GM18507 (cell line): Measurements from ENCODE around the gene TMEM171.

Experiments
- DNase-seq: peaks from one replicate; pipeline ENCODE4 v3.0.0; 2011; ENCODE audit warnings: low read depth; ENCODE audit not compliant: insufficient read length; ENCODE audit errors: extremely low spot score
- FAIRE-seq: peaks from 2 replicates; lab custom pipeline; 2011; peaks lifted over from hg19 to GRCh38; lab: Jason Lieb, UNC

Gene TMEM171

GRCh38 chr5:73120222-73121118 lies at the start of gene TMEM171:
Gene TMEM171 (plus strand): TSS chr5:73120575. CDS start chr5:73123374, 2,799 bp downstream.
- DNase-seq (no peak), FAIRE-seq (no peak)

GRCh38 chr5:73081093-73081492 lies 39.3 kb upstream of the TMEM171 start:
- DNase-seq (no peak), FAIRE-seq (no peak)

- DNase-seq, result no peak
- FAIRE-seq, result no peak
Observed at GRCh38 chr5:73088026-73088425, 32.3 kb upstream of the TMEM171 start.

GRCh38 chr5:73093943-73094342 lies 26.4 kb upstream of the TMEM171 start:
- FAIRE-seq, result no peak
- DNase-seq, result no peak

GRCh38 chr5:73094415-73094814 lies 26.0 kb upstream of the TMEM171 start:
- FAIRE-seq (no peak), DNase-seq (no peak)

- DNase-seq (no peak), FAIRE-seq (no peak)
Observed at GRCh38 chr5:73095564-73096238, 24.7 kb upstream of the TMEM171 start.

- no peak for FAIRE-seq
- no peak for DNase-seq
Observed at GRCh38 chr5:73096239-73096575, 24.2 kb upstream of the TMEM171 start.

GRCh38 chr5:73097740-73098139 lies 22.6 kb upstream of the TMEM171 start:
- DNase-seq, result no peak
- no peak for FAIRE-seq

GRCh38 chr5:73100109-73100508 lies 20.3 kb upstream of the TMEM171 start:
- FAIRE-seq, result no peak
- no peak for DNase-seq

- no peak for FAIRE-seq
- DNase-seq, result no peak
Observed at GRCh38 chr5:73103870-73104299, 16.5 kb upstream of the TMEM171 start.

- DNase-seq (no peak), FAIRE-seq (no peak)
Observed at GRCh38 chr5:73104326-73104725, 16.0 kb upstream of the TMEM171 start.

- FAIRE-seq, result no peak
Observed at GRCh38 chr5:73106335-73106734, 14.0 kb upstream of the TMEM171 start.

GRCh38 chr5:73110190-73110589 lies 10.2 kb upstream of the TMEM171 start:
- no peak for FAIRE-seq
- DNase-seq, result no peak

More at GRCh38 chr5:73106335-73106734, 14.0 kb upstream of the TMEM171 start:
- DNase-seq, result no peak

- DNase-seq, result no peak
- FAIRE-seq, result no peak
Observed at GRCh38 chr5:73111536-73111935, 8.8 kb upstream of the TMEM171 start.

GRCh38 chr5:73112359-73112758 lies 8.0 kb upstream of the TMEM171 start:
- DNase-seq, result no peak
- no peak for FAIRE-seq

- no peak for DNase-seq
- no peak for FAIRE-seq
Observed at GRCh38 chr5:73114044-73114688, 6.2 kb upstream of the TMEM171 start.

- no peak for DNase-seq
Observed at GRCh38 chr5:73115399-73116051, 4.8 kb upstream of the TMEM171 start.

GRCh38 chr5:73116506-73116905 lies 3.9 kb upstream of the TMEM171 start:
- no peak for DNase-seq
- no peak for FAIRE-seq

More at GRCh38 chr5:73115399-73116051, 4.8 kb upstream of the TMEM171 start:
- no peak for FAIRE-seq

GRCh38 chr5:73117088-73117740 lies 3.2 kb upstream of the TMEM171 start:
- FAIRE-seq (no peak), DNase-seq (no peak)
